ENCODE data around the gene CAMK1D.

Gene CAMK1D

DNA sequence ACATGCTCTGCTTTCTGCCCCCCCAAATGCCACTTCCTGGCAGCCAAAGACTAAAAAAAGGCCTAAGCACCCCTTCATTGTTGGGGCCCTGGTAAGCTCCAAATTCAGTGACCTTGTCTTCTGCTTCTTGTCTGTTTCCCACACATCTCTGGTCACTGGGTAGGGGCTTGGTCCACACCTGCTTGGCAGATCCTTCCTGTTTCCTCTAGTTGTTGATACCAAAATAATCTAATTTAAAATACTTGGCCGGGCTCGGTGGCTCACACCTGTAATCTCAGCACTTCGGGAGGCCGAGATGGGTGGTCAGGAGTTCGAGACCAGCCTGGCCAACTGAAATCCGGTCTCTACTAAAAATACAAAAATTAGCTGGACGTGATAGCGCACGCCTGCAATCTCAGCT is 130.6 kb downstream of the CAMK1D start:
- TF ChIP-seq EZH2 (IDR thresholded peaks at IDR 0.05; ENCODE audit: borderline replicate concordance, low read depth, low read length, severe bottlenecking) (no peak), CTCF (IDR thresholded peaks at IDR 0.05; ENCODE audit: borderline replicate concordance, extremely low read depth, low read length, poor library complexity, severe bottlenecking) (no peak)
- Histone ChIP-seq H3K27me3 (ENCODE audit: insufficient read depth, low read length, poor library complexity) (no peaks in the 10 kb centered on the region), H3K9ac (ENCODE audit: low read depth, low read length) (no peak overlapping the region), H2AFZ (ENCODE audit: low read depth, low read length) (no peak overlapping the region), H4K20me1 (ENCODE audit: insufficient read depth, low read length) (no peaks in the 10 kb centered on the region), H3K4me2 (ENCODE audit: insufficient read depth, low read length) (no peak overlapping the region), H3K79me2 (ENCODE audit: insufficient read depth, low read length) (no peaks in the 10 kb centered on the region), H3K9me3 (ENCODE audit: insufficient read depth, low read length, severe bottlenecking) (peaks cover 6% of the 10 kb centered on the region), H3K36me3 (ENCODE audit: insufficient read depth, low read length) (no peaks in the 10 kb centered on the region), H3K4me3 (ENCODE audit: low read depth in 1 of 2, low read length in 2 of 2) (no peak overlapping the region), H3K4me1 (ENCODE audit: insufficient read depth, low read length) (peaks cover 2% of the 10 kb centered on the region), H3K27ac (ENCODE audit: low read length) (no peak overlapping the region)
- ATAC-seq (ENCODE audit: insufficient read depth, low read depth) = no peak
- DNase-seq = no peak

GRCh38 chr10:12480440-12480839 is 131.1 kb downstream of the CAMK1D start:
- no peak for DNase-seq

DNA sequence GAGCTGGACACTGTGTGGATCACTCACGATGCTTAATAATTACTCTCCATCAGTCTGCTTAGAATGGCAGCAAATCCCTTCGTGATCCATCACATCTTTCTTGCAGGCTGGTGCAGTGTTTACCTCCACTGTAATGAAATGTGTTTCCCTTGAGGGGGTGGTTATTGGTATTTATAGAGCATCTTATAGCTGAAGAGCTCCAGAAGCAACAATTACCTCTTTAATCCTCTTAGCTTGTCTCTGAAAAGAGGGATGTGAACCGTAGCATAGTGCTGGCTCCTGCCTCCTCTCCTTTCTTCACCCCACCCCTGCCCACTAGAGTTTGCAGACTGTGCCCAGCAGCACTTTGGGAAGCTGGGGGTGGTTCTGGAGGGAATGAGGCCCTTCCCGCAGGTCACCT is 132.6 kb downstream of the CAMK1D start:
- no peaks in the 10 kb centered on the region for H3K27me3 ChIP-seq (ENCODE audit: insufficient read depth, low read length, poor library complexity)
- no peak for TF ChIP-seq CTCF (IDR thresholded peaks at IDR 0.05; ENCODE audit: borderline replicate concordance, extremely low read depth, low read length, poor library complexity, severe bottlenecking)
- no peak for TF ChIP-seq EZH2 (IDR thresholded peaks at IDR 0.05; ENCODE audit: borderline replicate concordance, low read depth, low read length, severe bottlenecking)
- peaks cover 12% of the 10 kb centered on the region for H3K4me1 ChIP-seq (ENCODE audit: insufficient read depth, low read length)
- no peak overlapping the region for H3K4me3 ChIP-seq (ENCODE audit: low read depth in 1 of 2, low read length in 2 of 2)
- H3K4me2 ChIP-seq (ENCODE audit: insufficient read depth, low read length) = no peak overlapping the region
- H3K27ac ChIP-seq (ENCODE audit: low read length) = no peak overlapping the region
- H3K9ac ChIP-seq (ENCODE audit: low read depth, low read length) = no peak overlapping the region
- no peak overlapping the region for H2AFZ ChIP-seq (ENCODE audit: low read depth, low read length)
- no peak for DNase-seq
- no peaks in the 10 kb centered on the region for H3K79me2 ChIP-seq (ENCODE audit: insufficient read depth, low read length)
- no peak for ATAC-seq (ENCODE audit: insufficient read depth, low read depth)
- H3K36me3 ChIP-seq (ENCODE audit: insufficient read depth, low read length) = no peaks in the 10 kb centered on the region
- peaks cover 6% of the 10 kb centered on the region for H3K9me3 ChIP-seq (ENCODE audit: insufficient read depth, low read length, severe bottlenecking)
- H4K20me1 ChIP-seq (ENCODE audit: insufficient read depth, low read length) = no peaks in the 10 kb centered on the region

More at GRCh38 chr10:12480440-12480839, 131.1 kb downstream of the CAMK1D start:
- no peaks in the 10 kb centered on the region for H3K36me3 ChIP-seq (ENCODE audit: insufficient read depth, low read length)
- H3K4me1 ChIP-seq (ENCODE audit: insufficient read depth, low read length) = peaks cover 7% of the 10 kb centered on the region
- no peak for ATAC-seq (ENCODE audit: insufficient read depth, low read depth)
- H3K4me3 ChIP-seq (ENCODE audit: low read depth in 1 of 2, low read length in 2 of 2) = no peak overlapping the region
- H3K79me2 ChIP-seq (ENCODE audit: insufficient read depth, low read length) = no peaks in the 10 kb centered on the region
- no peaks in the 10 kb centered on the region for H3K27me3 ChIP-seq (ENCODE audit: insufficient read depth, low read length, poor library complexity)
- H2AFZ ChIP-seq (ENCODE audit: low read depth, low read length) = no peak overlapping the region
- H3K9ac ChIP-seq (ENCODE audit: low read depth, low read length) = no peak overlapping the region
- H4K20me1 ChIP-seq (ENCODE audit: insufficient read depth, low read length) = no peaks in the 10 kb centered on the region
- TF ChIP-seq CTCF (IDR thresholded peaks at IDR 0.05; ENCODE audit: borderline replicate concordance, extremely low read depth, low read length, poor library complexity, severe bottlenecking) = no peak
- TF ChIP-seq EZH2 (IDR thresholded peaks at IDR 0.05; ENCODE audit: borderline replicate concordance, low read depth, low read length, severe bottlenecking) = no peak
- no peak overlapping the region for H3K27ac ChIP-seq (ENCODE audit: low read length)
- H3K9me3 ChIP-seq (ENCODE audit: insufficient read depth, low read length, severe bottlenecking) = peaks cover 6% of the 10 kb centered on the region
- no peak overlapping the region for H3K4me2 ChIP-seq (ENCODE audit: insufficient read depth, low read length)

- H3K4me2 ChIP-seq (ENCODE audit: insufficient read depth, low read length) = no peak overlapping the region
- no peaks in the 10 kb centered on the region for H3K27me3 ChIP-seq (ENCODE audit: insufficient read depth, low read length, poor library complexity)
- H3K9me3 ChIP-seq (ENCODE audit: insufficient read depth, low read length, severe bottlenecking) = peaks cover 6% of the 10 kb centered on the region
- TF ChIP-seq CTCF (IDR thresholded peaks at IDR 0.05; ENCODE audit: borderline replicate concordance, extremely low read depth, low read length, poor library complexity, severe bottlenecking) (no peak), EZH2 (IDR thresholded peaks at IDR 0.05; ENCODE audit: borderline replicate concordance, low read depth, low read length, severe bottlenecking) (no peak)
- no peak for ATAC-seq (ENCODE audit: insufficient read depth, low read depth)
- H3K4me1 ChIP-seq (ENCODE audit: insufficient read depth, low read length) = peaks cover 12% of the 10 kb centered on the region
- H3K4me3 ChIP-seq (ENCODE audit: low read depth in 1 of 2, low read length in 2 of 2) = no peak overlapping the region
- no peak overlapping the region for H3K9ac ChIP-seq (ENCODE audit: low read depth, low read length)
- no peaks in the 10 kb centered on the region for H4K20me1 ChIP-seq (ENCODE audit: insufficient read depth, low read length)
- no peak overlapping the region for H3K27ac ChIP-seq (ENCODE audit: low read length)
- H2AFZ ChIP-seq (ENCODE audit: low read depth, low read length) = no peak overlapping the region
- no peak for DNase-seq
- H3K79me2 ChIP-seq (ENCODE audit: insufficient read depth, low read length) = no peaks in the 10 kb centered on the region
- H3K36me3 ChIP-seq (ENCODE audit: insufficient read depth, low read length) = no peaks in the 10 kb centered on the region
These were observed 133.2 kb downstream of the CAMK1D start for GRCh38 chr10:12482587-12482986.

Data from DND-41 (cell line).